ENCODE data around the gene SPOCK1.

SPOCK1 gene

GRCh38 chr5:137129886-137130680 is 369.0 kb downstream of the SPOCK1 start:
- in situ Hi-C loops (cut with HindIII; ENCODE audit: low sequenced_read_pairs) = no loop called here

DNA sequence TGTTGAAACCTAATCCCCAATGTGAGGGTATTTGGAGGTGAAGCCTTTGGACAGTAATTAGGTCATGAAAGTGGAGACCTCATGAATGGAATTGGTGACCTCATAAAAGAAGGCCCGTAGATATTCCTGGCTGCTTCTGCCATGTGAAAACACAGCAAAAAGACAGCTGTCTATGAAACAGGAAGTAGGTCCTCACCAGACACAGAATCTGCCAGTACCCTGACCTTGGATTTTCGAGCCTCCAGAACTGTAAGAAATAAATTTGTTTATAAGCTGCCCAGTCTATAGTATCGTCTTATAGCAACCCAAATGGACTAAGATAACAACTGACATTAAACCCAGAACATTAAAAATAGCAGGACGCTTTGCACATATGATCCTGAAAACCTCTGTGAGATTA is 371.1 kb downstream of the SPOCK1 start:
- in situ Hi-C loops (cut with HindIII; ENCODE audit: low sequenced_read_pairs) = no loop called here

GRCh38 chr5:137126829-137127228 is 372.3 kb downstream of the SPOCK1 start:
- in situ Hi-C loops (cut with HindIII; ENCODE audit: low sequenced_read_pairs) = no loop called here

DNA sequence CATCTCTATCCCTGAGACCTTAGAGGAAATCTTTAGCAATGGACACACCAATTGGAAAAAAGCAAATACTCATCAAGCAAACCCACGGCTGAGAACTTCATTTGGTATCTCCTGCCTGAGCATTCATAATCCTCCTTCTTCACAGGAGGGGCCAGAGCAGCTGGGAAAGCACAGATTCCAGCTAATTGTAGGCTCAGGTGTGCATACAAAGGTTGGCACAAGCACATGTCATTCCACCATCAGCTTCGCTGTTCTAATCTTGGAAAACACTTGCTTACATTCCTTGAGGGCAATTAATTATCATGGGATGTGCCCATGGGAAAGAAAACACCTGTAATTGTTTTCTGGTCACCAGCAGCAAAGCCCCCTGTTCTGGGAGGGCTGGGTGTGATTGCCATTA is 376.6 kb downstream of the SPOCK1 start:
- in situ Hi-C loops (cut with HindIII; ENCODE audit: low sequenced_read_pairs) = no loop called here

DNA sequence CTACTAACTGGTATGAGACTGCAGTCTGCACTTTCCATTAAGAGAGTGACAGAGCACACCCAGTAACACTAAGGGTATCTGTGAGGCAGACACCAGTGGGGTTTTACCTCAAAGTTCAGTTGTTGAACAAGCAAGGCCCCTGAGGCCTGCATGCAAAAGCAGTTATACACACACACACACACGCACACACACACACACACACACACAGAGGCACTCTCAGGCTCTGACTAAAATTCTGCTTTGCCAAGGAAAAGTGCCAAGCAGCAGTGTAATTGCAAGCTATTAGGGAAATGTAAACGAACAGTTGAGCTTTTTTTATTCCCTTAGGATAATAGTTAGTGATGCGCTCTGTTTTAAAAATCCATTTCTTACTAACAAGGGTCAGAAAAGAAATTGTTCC is 377.1 kb downstream of the SPOCK1 start:
- in situ Hi-C loops (cut with HindIII; ENCODE audit: low sequenced_read_pairs) = no loop called here

DNA sequence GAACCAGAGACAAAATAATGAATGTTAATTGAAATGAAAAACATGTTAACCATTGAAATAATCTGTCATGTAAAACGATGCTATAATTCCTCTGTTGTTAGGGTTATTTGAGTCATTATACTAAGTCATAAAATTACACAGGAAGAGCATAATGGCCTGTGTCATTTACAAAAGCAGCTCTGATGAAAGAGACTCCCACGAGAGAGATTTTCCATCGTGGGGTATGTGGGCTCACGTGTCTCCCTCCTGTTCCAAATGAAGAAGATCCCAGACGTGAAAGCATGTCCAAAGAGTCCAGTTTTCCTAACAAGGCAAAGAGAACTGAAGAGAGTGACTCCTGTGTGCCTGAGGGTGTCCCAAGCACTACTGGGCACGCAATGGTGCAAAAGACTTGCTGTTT is 379.8 kb downstream of the SPOCK1 start:
- in situ Hi-C loops (cut with HindIII; ENCODE audit: low sequenced_read_pairs) = no loop called here

DNA sequence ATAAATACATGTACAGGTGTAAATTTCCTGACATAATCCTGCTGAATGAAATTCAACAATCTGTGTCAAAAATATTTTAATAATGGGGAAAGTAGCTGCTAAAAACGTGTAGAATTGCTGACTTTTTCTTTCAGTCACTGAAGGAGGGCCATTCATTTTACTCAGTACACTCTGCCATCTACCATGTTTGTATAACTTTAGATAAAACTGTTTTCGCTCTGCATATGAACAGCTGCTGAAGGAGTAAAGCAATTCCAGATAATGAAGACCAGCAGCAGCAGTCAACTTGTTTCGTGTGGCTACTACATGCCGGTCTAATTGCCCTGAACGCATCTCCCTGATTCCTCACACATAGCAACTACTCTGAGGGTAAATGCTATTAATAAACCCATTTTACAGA is 380.5 kb downstream of the SPOCK1 start:
- in situ Hi-C loops (cut with HindIII; ENCODE audit: low sequenced_read_pairs) = no loop called here

DNA sequence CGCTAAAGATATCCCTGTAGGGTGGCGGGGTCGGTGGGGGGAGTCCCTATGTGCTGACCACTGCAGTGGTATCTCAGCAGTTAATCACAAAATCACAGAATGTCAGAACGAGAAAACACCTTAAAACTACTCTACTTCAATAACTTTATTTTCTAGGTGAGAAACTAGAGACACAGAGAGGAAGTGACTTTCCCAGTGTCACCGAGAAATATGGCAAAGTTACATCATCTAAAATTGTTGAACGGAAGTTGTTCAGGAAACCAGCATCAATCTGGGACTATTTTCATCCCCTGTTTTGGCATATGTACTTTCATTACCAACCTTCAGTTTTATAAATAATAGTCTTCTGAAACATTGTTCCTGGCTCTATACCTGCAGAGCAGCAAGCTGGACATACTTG is 384.0 kb downstream of the SPOCK1 start:
- in situ Hi-C loops (cut with HindIII; ENCODE audit: low sequenced_read_pairs) = no loop called here

- in situ Hi-C loops (cut with HindIII; ENCODE audit: low sequenced_read_pairs) = no loop called here
These were observed 384.6 kb downstream of the SPOCK1 start for GRCh38 chr5:137114529-137114928.

DNA sequence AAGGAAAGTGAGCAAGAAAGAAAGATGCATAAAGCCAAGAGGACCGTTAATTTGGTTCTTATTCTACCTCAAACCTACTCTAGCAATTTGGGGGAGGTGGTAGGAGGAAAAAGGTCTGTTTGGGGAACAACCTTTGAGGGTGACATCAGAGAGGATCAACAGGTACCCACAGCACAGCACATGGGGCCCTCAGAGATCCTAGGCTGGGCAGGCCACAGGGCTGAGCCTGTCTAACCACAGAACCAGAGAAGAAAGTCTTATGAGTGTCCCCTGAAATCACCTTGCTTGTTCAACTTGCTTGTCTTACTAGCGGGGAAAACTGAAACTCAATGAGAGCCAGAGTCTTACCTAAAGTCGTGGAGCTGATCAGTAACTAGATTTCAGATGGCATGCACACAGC is 385.2 kb downstream of the SPOCK1 start:
- in situ Hi-C loops (cut with HindIII; ENCODE audit: low sequenced_read_pairs) = no loop called here

DNA sequence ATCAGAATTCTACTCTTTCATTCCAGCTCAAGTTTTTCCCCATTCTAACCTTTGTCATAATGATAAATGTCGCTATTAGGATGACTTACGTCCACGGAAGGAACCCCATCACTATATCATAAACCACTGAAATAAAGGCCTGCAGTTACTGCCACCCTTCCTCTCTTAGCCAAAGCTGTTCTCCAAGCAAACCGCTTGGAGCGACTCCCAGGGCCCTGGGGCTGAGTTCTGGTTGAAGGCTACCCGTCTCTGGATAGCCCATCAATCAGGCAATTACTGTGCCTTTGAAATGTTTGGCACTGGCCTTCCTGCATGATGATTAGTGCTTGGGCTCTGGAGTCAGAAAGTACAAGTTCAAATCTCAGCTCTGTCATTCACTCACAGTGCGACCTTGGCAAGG is 386.0 kb downstream of the SPOCK1 start:
- in situ Hi-C loops (cut with HindIII; ENCODE audit: low sequenced_read_pairs) = no loop called here

- in situ Hi-C loops (cut with HindIII; ENCODE audit: low sequenced_read_pairs) = no loop called here
These were observed 393.6 kb downstream of the SPOCK1 start for GRCh38 chr5:137105351-137106035.

GRCh38 chr5:137101544-137101943 is 397.6 kb downstream of the SPOCK1 start:
- in situ Hi-C loops (cut with HindIII; ENCODE audit: low sequenced_read_pairs) = no loop called here

DNA sequence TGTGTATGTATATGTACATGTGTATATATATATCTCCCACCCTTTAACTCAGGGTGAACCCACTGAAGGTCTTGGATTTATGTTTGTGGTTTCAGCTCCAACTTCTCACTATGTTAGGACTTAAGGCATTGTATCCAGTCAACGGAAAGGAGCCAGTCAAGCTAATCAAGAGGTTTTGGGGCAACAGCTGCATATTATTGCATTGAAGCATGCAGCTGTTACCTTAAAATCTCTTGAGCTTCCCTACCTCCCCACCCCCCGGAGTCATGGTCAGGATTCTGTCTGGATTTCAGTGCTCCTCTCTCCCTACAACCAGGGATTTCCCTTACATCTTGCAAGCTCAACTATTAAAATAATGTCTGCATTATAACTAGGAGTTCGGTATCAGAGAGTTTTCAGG is 399.5 kb downstream of the SPOCK1 start:
- in situ Hi-C loops (cut with HindIII; ENCODE audit: low sequenced_read_pairs) = no loop called here

GRCh38 chr5:137098663-137099062 is 400.5 kb downstream of the SPOCK1 start:
- in situ Hi-C loops (cut with HindIII; ENCODE audit: low sequenced_read_pairs) = no loop called here

GRCh38 chr5:137098238-137098637 is 400.9 kb downstream of the SPOCK1 start:
- in situ Hi-C loops (cut with HindIII; ENCODE audit: low sequenced_read_pairs) = no loop called here

DNA sequence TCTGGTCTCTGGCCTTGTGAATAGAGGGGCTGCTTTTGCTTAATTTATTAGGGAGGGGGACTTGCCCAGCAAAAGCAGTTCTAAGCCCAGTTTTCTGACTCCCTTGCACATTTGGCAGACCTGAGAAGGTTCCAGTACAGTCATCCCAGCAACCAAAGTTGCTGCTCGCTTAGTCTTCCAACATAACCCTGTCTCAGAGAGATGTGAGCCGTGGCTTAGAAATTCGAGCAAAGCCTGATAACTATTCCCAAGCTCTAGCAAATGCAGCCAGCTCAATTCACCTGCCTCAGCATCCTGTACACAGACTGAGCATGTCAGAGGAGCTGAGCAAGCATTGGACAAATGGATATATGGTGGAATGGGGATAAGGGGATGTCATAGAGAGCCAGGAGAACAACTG is 401.9 kb downstream of the SPOCK1 start:
- in situ Hi-C loops (cut with HindIII; ENCODE audit: low sequenced_read_pairs) = no loop called here

DNA sequence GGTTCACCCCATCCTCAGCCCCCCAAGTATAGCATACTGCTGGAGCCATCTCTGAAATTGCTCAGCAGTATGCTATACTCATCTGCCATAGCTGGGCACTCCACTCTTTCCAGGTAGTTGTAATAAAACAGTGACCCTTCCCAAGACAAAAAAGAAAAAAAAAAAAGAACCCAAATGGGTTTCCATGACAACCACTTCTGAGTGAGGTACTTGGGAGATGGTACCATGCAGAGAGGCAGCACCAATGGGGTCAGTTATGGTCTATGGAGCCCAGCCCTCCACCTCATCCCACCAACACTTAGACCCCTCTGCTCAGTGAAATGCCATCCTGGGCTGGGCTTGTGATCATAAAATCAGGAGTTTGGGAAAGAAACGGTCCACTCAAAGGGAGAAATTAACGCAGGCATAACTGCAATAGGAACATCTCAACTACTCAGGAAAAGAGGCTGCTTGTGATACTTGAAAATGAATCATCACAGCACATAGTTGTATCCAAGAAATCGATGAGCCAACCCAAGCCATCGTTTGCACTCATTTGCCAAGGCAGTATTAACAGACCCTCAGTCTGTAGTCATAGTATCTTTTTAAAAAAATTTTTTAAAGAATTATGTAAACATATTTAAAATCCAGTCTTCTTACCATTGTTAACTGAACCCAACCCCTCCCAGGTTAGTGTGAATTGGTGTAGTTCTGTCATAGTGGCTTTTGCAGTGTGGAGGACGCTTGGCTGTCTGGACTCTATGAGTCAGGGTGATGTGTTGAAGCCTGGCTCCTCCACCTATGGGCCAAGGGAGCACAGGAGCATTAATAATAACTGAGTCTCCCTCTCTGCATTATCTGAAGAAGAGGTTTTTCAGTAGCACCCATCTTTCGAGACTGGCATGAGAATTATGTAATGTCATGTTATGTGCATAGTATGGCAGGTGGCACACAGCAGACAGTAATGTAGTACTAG is 402.7 kb downstream of the SPOCK1 start:
- in situ Hi-C loops (cut with HindIII; ENCODE audit: low sequenced_read_pairs) = no loop called here

- in situ Hi-C loops (cut with HindIII; ENCODE audit: low sequenced_read_pairs) = no loop called here
These were observed 403.5 kb downstream of the SPOCK1 start for GRCh38 chr5:137095597-137095996.

DNA sequence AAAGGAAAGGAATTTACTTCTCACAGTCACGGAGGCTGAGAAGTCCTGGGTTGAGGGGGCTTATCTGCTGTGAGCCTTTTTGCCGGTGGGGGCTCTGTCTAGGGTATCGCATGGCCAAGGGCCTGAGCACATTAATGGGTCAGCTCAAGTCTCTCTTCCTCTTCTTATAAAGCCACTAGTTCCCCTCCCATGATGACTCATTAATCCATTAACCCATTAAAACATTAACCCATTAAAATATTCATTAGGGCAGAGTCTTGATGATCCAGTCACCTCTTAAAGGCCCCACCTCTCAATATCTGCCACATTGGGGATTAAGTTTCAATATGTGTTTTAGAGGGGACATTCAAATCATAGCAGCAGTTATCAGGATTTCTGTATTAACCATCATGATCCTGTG is 406.3 kb downstream of the SPOCK1 start:
- in situ Hi-C loops (cut with HindIII; ENCODE audit: low sequenced_read_pairs) = no loop called here

GRCh38 chr5:137091472-137091871 is 407.7 kb downstream of the SPOCK1 start:
- in situ Hi-C loops (cut with HindIII; ENCODE audit: low sequenced_read_pairs) = no loop called here
